Endothelial cell of umbilical vein (primary cell): ENCODE data around the gene MRPS14. TPM values are rescaled to one million over a fixed set of nuclear protein-coding genes. Genes with fewer than 3 reads are reported as not detected.

Experiments used
- BruUV-seq: library from RNA; stranded (reverse); fragments of 400-500 nt; replicated peaks from 2 replicates; lab custom pipeline; 2021; lab: Mats Ljungman, UMichigan
- CTCF ChIA-PET: fragments of 300-600, 350-600 bp; sonication (Branson Sonifier 250); formaldehyde crosslinking; loops from one replicate; lab custom pipeline; 2021; ENCODE audit warnings: antibody characterized with exemption, inconsistent platforms; lab: Charles Lee
- POLR2A ChIA-PET: fragments of 300-600, 350-600 bp; sonication (Branson Sonifier 250); formaldehyde crosslinking; loops from one replicate; lab custom pipeline; 2021; ENCODE audit warnings: antibody characterized with exemption, inconsistent platforms; lab: Charles Lee
- DNase-seq: peaks from one replicate; pipeline ENCODE4 v3.0.0-alpha.2; 2011; ENCODE audit warnings: low read depth, low spot score
- FAIRE-seq: peaks from 2 replicates; lab custom pipeline; 2011; peaks lifted over from hg19 to GRCh38; lab: Jason Lieb, UNC
- H2AFZ ChIP-seq: 2 replicates; pipeline ENCODE4 v1.6.0; 2012; ENCODE audit warnings: low read depth, low read length, control low read depth, inconsistent platforms
- H3K27ac ChIP-seq: 2 replicates; pipeline ENCODE4 v1.5.1; 2011; ENCODE audit warnings: low read depth, mild to moderate bottlenecking, control low read depth, low read length, moderate library complexity; ENCODE audit not compliant: insufficient read depth
- H3K27me3 ChIP-seq, 2 experiments: 2 replicates each; pipeline versions ENCODE4 v1.6.0 to v1.6.1; 2011; ENCODE audit warnings: low read length in 2 of 2, mixed read lengths in 1 of 2; ENCODE audit not compliant: control insufficient read depth in 2 of 2, insufficient read depth in 2 of 2
- H3K36me3 ChIP-seq, 2 experiments: 2 replicates in 1 of 2; 3 replicates in 1 of 2; pipeline ENCODE4 v1.5.1; 2011; ENCODE audit warnings: low read length in 2 of 2, mild to moderate bottlenecking in 1 of 2, moderate library complexity in 1 of 2; ENCODE audit not compliant: control insufficient read depth in 2 of 2, insufficient read depth in 2 of 2; ENCODE audit errors: extremely low read depth in 1 of 2
- H3K4me1 ChIP-seq: 3 replicates; pipeline ENCODE4 v1.5.1; 2011; ENCODE audit warnings: mild to moderate bottlenecking, low read length; ENCODE audit not compliant: control insufficient read depth, insufficient read depth; ENCODE audit errors: extremely low read depth
- H3K4me2 ChIP-seq: 2 replicates; pipeline ENCODE4 v1.6.1; 2011; ENCODE audit warnings: low read length, control low read depth, mixed read lengths; ENCODE audit not compliant: insufficient read depth
- H3K4me3 ChIP-seq, 3 experiments: fragments of 200-600 bp in 1 of 3; sonication (generic), shearing (Covaris generic) in 1 of 3; replicated peaks in 1 of 3; 2 replicates each; pipeline ENCODE4 v1.5.1; 2011 to 2016; ENCODE audit warnings: control low read depth in 3 of 3, low read length in 3 of 3, mild to moderate bottlenecking in 2 of 3, inconsistent platforms in 1 of 3, low read depth in 1 of 3, moderate library complexity in 1 of 3; ENCODE audit not compliant: insufficient read depth in 1 of 3
- H3K79me2 ChIP-seq: 2 replicates; pipeline ENCODE4 v1.6.0; 2012; ENCODE audit warnings: low read length, inconsistent platforms; ENCODE audit not compliant: control insufficient read depth, insufficient read depth
- H3K9ac ChIP-seq: replicated peaks from 2 replicates; pipeline ENCODE3; 2011; ENCODE audit warnings: low read length, control low read depth; ENCODE audit not compliant: insufficient read depth; ENCODE audit errors: extremely low read depth
- H3K9me1 ChIP-seq: replicated peaks from 3 replicates; pipeline ENCODE4 v1.6.0; 2011; ENCODE audit warnings: mild to moderate bottlenecking, low read length; ENCODE audit not compliant: control insufficient read depth, insufficient read depth; ENCODE audit errors: extremely low read depth
- H3K9me3 ChIP-seq: replicated peaks from 2 replicates; pipeline ENCODE4 v1.5.1; 2012; ENCODE audit warnings: low read length, inconsistent platforms; ENCODE audit not compliant: control insufficient read depth, insufficient read depth
- H4K20me1 ChIP-seq: replicated peaks from 2 replicates; pipeline ENCODE3; 2011; ENCODE audit warnings: mild to moderate bottlenecking, low read length; ENCODE audit not compliant: control insufficient read depth, insufficient read depth; ENCODE audit errors: extremely low read depth
- CTCF ChIP-seq, 2 donors: IDR thresholded peaks; 1 replicate in 1 of 2; 2 replicates in 1 of 2; pipeline ENCODE4 v1.5.1; 2011; ENCODE audit warnings: low read length in 2 of 2, mild to moderate bottlenecking in 2 of 2, moderate library complexity in 2 of 2, control low read depth in 1 of 2, inconsistent platforms in 1 of 2, low read depth in 1 of 2; ENCODE audit not compliant: insufficient read depth in 1 of 2; ENCODE audit errors: extremely low read depth in 1 of 2
- EZH2 ChIP-seq: IDR thresholded peaks from 2 replicates; pipeline ENCODE4 v1.6.1; 2012; ENCODE audit warnings: borderline replicate concordance, low read depth, mild to moderate bottlenecking, moderate library complexity, low read length, inconsistent platforms; ENCODE audit not compliant: severe bottlenecking
- FOS ChIP-seq: IDR thresholded peaks from 2 replicates; pipeline ENCODE4 v1.6.1; 2011; ENCODE audit warnings: mild to moderate bottlenecking, low read length, moderate library complexity, borderline replicate concordance; ENCODE audit not compliant: insufficient read depth
- GATA2 ChIP-seq: IDR thresholded peaks from 2 replicates; pipeline ENCODE4 v1.7.0; 2011; ENCODE audit warnings: low read depth, mild to moderate bottlenecking, moderate library complexity, mixed read lengths, low read length; ENCODE audit not compliant: insufficient read length, insufficient read depth
- JUN ChIP-seq: IDR thresholded peaks from 2 replicates; pipeline ENCODE4 v1.6.1; 2011; ENCODE audit warnings: borderline replicate concordance, low read depth; ENCODE audit not compliant: insufficient read length, insufficient read depth
- MAX ChIP-seq: IDR thresholded peaks from 2 replicates; pipeline ENCODE4 v1.6.1; 2011; ENCODE audit not compliant: insufficient read depth, insufficient read length
- MYC ChIP-seq: IDR thresholded peaks from one replicate; pipeline ENCODE4 v1.6.1; 2011; ENCODE audit warnings: mild to moderate bottlenecking, low read depth, low read length
- POLR2A ChIP-seq: IDR thresholded peaks from 2 replicates; pipeline ENCODE4 v1.6.1; 2012; ENCODE audit warnings: low read depth, mild to moderate bottlenecking, control low read depth, low read length
- POLR2AphosphoS5 ChIP-seq: IDR thresholded peaks from 2 replicates; pipeline ENCODE4 v1.6.1; 2012; ENCODE audit warnings: low read depth, mild to moderate bottlenecking, control low read depth, low read length, moderate library complexity; ENCODE audit not compliant: insufficient read depth
- dilution Hi-C: fragments of 300-500 bp; cut with MboI; formaldehyde crosslinking; loops from one replicate; pipeline ENCODE4 v1.15.0; 2019; ENCODE audit warnings: low sequenced_read_pairs; ENCODE audit not compliant: extremely low pct_ligation_motif_present
- intact Hi-C: fragments of 100-400 bp; cut with micrococcal nuclease; formaldehyde crosslinking; loops from one replicate; pipeline ENCODE4 v1.10.0; 2022
- polyA plus RNA-seq, 4 experiments: library from polyadenylated mRNA; depleted of rRNA in 3 of 4; stranded (reverse) in 3 of 4; unstranded in 1 of 4; fragments of >200 nt; gene quantifications; 2 replicates each; pipeline versions ENCODE4 v1.2.1 to v1.2.3, GENCODE V29; 2011 to 2012; ENCODE audit warnings: missing spikeins in 1 of 4
- total RNA-seq: library from RNA; stranded (reverse); gene quantifications from 2 replicates; pipeline ENCODE4 v1.2.3, GENCODE V29; 2021

Gene MRPS14
- total and polyA plus RNA-seq, 2 donors (not counting 3 experiments of a cell fraction or from before 2014, with no cell fraction given), result 29.5 to 31.8 TPM

GRCh38 chr1:175042650-175043049 is 19.4 kb upstream of the MRPS14 start:
- no peaks in the 10 kb centered on the region for H3K27me3 ChIP-seq
- H3K4me1 ChIP-seq, result no peaks in the 10 kb centered on the region
- no peak overlapping the region for H3K4me2 ChIP-seq
- BruUV-seq, result no TSS peak
- CTCF ChIA-PET, result interaction anchor here (1.1 kb wide), 1 partner anchor 13 kb away, joined by 4 read pairs; no protein-coding TSS in a partner anchor
- H3K9ac ChIP-seq, result no peak overlapping the region
- H4K20me1 ChIP-seq, result no peaks in the 10 kb centered on the region
- DNase-seq (no peak), FAIRE-seq (no peak)
- H2AFZ ChIP-seq, result no peak overlapping the region
- no peaks in the 10 kb centered on the region for H3K9me3 ChIP-seq
- TF ChIP-seq CTCF (IDR thresholded peaks at IDR 0.05; ENCODE audit: extremely low read depth in 1 of 2, insufficient read depth in 1 of 2, low read depth in 1 of 2, low read length in 2 of 2), result no peak
- no peak for TF ChIP-seq MAX
- no peak for TF ChIP-seq POLR2AphosphoS5
- no peak for TF ChIP-seq POLR2A
- TF ChIP-seq JUN, result no peak
- TF ChIP-seq MYC, result no peak
- TF ChIP-seq FOS, result no peak
- no peak for TF ChIP-seq GATA2
- no peak for TF ChIP-seq EZH2
- H3K4me3 ChIP-seq, result no peak overlapping the region
- H3K27ac ChIP-seq, result no peak overlapping the region
- H3K79me2 ChIP-seq, result no peaks in the 10 kb centered on the region
- no peaks in the 10 kb centered on the region for H3K36me3 ChIP-seq
- POLR2A ChIA-PET, result no interaction called here
- intact Hi-C loops, result no loop called here
- H3K9me1 ChIP-seq, result no peaks in the 10 kb centered on the region
- dilution Hi-C loops, result no loop called here
